HL-60 (cell line): Measurements from ENCODE around the gene PSG7.
"Not testable (repeated sequence)": the region's sequence is repeated elsewhere in the genome, so short reads cannot be mapped to it uniquely, and the experiment has no call there.

ENCODE experiments used
- GABPA ChIP-seq: IDR thresholded peaks from 2 replicates; pipeline ENCODE4 v1.6.1; 2012; ENCODE audit warnings: low read depth
- POLR2AphosphoS5 ChIP-seq: IDR thresholded peaks from 2 replicates; pipeline ENCODE4 v1.6.1; 2012; ENCODE audit warnings: low read depth
- SPI1 ChIP-seq: IDR thresholded peaks from 2 replicates; pipeline ENCODE4 v1.6.1; 2012; ENCODE audit warnings: low read depth, mild to moderate bottlenecking, borderline replicate concordance
- TF ChIP-seq, protein P1 (sequence below): IDR thresholded peaks from one replicate; pipeline ENCODE4 v1.5.1; 2011; ENCODE audit warnings: low read length, control low read depth, inconsistent platforms; ENCODE audit not compliant: insufficient read depth
- TF ChIP-seq, protein P2 (sequence below): IDR thresholded peaks from 2 replicates; pipeline ENCODE4 v1.6.1; 2012; ENCODE audit warnings: low read depth; ENCODE audit not compliant: insufficient replicate concordance

DNA sequence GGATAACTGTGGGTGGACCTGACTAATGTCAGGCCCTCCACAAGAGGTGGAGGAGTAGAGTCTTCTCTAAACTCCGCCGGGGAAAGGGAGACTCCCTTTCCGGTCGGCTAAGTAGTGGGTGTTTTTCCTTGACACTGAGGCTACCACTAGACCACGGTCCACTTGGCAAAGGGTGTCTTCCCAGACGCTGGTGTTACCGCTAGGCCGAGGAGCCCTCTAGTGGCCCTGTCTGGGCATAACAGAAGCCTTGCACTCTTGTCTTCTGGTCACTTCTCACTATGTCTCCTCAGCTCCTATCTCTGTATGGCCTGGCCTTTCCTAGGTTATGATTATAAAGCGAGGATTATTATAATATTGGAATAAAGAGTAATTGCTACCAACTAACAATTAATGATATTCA, 13.9 kb downstream of the PSG7 start:
- TF ChIP-seq, protein P1, sequence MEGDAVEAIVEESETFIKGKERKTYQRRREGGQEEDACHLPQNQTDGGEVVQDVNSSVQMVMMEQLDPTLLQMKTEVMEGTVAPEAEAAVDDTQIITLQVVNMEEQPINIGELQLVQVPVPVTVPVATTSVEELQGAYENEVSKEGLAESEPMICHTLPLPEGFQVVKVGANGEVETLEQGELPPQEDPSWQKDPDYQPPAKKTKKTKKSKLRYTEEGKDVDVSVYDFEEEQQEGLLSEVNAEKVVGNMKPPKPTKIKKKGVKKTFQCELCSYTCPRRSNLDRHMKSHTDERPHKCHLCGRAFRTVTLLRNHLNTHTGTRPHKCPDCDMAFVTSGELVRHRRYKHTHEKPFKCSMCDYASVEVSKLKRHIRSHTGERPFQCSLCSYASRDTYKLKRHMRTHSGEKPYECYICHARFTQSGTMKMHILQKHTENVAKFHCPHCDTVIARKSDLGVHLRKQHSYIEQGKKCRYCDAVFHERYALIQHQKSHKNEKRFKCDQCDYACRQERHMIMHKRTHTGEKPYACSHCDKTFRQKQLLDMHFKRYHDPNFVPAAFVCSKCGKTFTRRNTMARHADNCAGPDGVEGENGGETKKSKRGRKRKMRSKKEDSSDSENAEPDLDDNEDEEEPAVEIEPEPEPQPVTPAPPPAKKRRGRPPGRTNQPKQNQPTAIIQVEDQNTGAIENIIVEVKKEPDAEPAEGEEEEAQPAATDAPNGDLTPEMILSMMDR: peak; percentile 58
- not testable (repeated sequence) for TF ChIP-seq POLR2AphosphoS5, SPI1, GABPA
- TF ChIP-seq, protein P2, sequence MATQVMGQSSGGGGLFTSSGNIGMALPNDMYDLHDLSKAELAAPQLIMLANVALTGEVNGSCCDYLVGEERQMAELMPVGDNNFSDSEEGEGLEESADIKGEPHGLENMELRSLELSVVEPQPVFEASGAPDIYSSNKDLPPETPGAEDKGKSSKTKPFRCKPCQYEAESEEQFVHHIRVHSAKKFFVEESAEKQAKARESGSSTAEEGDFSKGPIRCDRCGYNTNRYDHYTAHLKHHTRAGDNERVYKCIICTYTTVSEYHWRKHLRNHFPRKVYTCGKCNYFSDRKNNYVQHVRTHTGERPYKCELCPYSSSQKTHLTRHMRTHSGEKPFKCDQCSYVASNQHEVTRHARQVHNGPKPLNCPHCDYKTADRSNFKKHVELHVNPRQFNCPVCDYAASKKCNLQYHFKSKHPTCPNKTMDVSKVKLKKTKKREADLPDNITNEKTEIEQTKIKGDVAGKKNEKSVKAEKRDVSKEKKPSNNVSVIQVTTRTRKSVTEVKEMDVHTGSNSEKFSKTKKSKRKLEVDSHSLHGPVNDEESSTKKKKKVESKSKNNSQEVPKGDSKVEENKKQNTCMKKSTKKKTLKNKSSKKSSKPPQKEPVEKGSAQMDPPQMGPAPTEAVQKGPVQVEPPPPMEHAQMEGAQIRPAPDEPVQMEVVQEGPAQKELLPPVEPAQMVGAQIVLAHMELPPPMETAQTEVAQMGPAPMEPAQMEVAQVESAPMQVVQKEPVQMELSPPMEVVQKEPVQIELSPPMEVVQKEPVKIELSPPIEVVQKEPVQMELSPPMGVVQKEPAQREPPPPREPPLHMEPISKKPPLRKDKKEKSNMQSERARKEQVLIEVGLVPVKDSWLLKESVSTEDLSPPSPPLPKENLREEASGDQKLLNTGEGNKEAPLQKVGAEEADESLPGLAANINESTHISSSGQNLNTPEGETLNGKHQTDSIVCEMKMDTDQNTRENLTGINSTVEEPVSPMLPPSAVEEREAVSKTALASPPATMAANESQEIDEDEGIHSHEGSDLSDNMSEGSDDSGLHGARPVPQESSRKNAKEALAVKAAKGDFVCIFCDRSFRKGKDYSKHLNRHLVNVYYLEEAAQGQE: not testable (repeated sequence)
